Frontal cortex (tissue), 4 donors: ENCODE data around the gene CFAP299. TPM values are rescaled to one million over a fixed set of nuclear protein-coding genes. Genes with fewer than 3 reads are reported as not detected.
"Not testable (repeated sequence)": the region's sequence is repeated elsewhere in the genome, so short reads cannot be mapped to it uniquely, and the experiment has no call there.

Experiments used
- DNase-seq, 2 donors: peaks; one replicate each; pipeline ENCODE4 v3.0.0; 2012; ENCODE audit warnings: low spot score in 2 of 2
- FAIRE-seq: peaks from 2 replicates; lab custom pipeline; 2012; peaks lifted over from hg19 to GRCh38; lab: Jason Lieb, UNC
- total RNA-seq: library from RNA; depleted of rRNA; stranded (reverse); fragments of >200 nt; gene quantifications from one replicate; pipeline ENCODE4 v1.2.3, GENCODE V29; 2014
- donor health status: control.
- donor health status: control.
- donor health status: control.

The CFAP299 gene
- total RNA-seq, 1 donor from 2014 or later = 1.2 TPM

DNA sequence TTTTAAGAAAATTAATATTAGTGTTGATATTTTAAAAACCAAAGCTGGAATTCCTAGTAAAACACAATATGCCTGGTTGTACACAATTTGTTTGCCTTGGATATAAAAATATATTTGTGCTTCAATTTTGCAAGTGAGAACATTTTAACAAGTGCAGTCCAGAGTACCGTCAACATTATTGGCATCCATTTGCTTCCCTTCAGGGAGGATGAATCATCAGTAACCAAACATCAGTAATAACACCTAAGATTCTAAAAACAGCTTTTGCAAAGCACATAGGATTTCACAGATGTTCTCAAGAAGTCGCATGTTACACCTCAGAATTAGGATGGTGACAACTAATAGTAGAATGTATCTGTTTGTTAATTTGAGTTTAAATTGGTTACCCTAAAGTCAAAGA is 432.4 kb downstream of the CFAP299 start:
- DNase-seq (no peak), FAIRE-seq (no peak)

DNA sequence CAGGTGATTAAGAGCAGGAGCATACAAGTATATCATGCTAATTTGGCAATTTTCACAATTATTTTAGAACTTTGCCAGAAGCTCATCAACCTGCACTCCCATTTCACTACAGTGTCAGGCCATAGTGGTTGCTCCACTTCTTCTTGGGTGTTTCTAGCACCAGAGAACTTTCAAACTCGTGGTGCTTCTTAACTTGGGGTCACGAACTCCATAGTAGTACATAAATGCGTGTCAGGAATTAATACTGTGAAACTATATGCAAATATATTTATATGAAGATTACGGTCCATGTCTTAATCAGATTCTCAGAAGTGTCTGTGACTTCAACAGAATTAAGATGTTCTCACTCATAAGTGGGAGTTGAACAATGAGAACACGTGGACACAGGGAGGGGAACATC is 440.6 kb downstream of the CFAP299 start:
- FAIRE-seq (no peak), DNase-seq (no peak)

DNA sequence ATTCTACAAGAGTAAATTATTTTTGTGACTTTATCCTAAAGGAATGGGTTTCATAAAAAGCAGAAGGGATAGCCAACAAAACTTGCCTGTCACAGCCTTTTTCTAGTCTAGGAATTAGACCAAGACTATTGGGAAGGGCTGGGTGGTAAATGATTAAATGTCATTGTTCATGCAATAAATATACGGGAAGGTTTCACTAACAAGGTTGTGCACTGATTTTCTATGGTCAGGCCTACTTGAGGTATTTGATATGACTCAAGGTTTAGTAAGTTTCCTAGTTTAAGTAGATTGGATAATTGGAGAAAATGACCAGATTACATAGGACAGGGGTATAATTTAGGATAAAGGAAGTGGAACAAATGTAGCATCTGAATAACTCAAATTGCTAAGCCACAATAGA is 445.9 kb downstream of the CFAP299 start:
- FAIRE-seq (no peak), DNase-seq (no peak)

DNA sequence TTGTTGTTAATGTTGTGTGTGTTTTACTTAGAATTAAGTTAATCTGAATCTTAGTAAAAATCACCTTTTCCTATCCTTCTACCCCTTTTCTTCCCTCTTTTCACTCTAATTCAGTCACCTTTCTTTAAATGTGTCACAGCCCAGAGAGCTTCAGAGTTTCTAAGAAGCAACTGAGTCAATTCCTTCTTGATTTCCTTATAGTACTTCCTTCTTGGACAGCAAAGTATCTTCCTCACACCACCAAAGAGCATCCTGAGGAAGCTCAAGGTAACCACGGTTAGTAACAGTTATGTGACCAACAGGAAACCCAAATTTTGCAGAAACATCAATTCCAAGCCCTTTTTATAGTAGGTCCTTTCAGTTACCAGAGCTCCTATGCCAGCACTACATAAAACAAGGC is 451.8 kb downstream of the CFAP299 start:
- DNase-seq (no peak), FAIRE-seq (no peak)

DNA sequence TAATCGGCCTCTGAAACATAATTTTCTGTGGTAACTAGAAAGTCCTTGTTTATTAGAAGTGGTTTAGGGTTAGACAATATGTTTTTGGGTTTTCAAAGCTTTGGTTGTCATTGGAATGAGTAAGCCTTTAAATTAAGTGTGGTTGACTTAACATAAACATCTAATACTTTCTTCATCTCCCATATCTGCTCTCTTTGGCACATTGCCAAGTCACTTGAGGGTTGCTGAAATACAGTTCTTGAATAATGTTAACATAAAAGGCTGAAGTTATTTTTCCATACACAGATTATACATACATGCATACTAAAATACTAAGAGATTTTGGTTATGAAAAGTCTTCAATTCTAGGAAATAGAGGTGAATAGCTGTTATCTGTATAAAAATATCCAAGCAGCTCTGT is 453.3 kb downstream of the CFAP299 start:
- no peak for DNase-seq
- FAIRE-seq = no peak

DNA sequence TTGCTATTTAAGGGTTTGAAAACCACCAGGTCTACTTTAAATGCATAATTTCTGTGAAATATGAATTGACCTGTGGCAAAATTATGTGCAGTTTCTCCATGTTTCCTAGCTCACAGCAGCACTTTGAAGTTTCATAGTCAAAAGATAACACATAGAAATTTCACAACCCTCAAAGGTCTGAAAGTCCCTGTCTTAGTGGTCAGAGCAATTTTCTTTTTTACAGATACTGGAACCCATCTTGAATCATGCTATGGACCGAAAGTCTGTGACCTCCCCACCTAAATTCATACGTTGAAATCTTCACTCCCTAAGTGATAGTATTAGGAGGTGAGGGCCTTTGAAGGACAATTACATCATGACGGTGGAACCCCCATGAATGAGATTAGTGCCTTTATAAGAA is 454.6 kb downstream of the CFAP299 start:
- no peak for FAIRE-seq
- no peak for DNase-seq

DNA sequence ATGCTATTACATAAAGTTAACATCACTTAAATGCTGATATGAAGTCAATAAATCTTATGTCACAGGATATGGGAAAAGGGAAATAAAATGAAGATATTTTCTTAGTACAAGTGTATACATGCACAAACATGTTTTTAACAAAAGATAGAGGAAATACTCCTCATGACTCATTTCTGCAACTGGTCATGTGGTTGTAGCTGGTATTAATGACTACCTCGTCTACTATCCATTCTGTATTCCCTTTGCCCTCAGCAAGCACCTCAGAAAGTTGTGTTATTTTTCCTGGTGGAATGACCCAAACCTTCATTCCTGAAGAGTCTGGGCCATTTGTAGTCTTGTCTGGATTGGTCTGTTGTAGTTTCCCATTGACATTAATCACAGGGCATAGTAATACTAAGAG is 458.1 kb downstream of the CFAP299 start:
- not testable (repeated sequence) for DNase-seq, FAIRE-seq

DNA sequence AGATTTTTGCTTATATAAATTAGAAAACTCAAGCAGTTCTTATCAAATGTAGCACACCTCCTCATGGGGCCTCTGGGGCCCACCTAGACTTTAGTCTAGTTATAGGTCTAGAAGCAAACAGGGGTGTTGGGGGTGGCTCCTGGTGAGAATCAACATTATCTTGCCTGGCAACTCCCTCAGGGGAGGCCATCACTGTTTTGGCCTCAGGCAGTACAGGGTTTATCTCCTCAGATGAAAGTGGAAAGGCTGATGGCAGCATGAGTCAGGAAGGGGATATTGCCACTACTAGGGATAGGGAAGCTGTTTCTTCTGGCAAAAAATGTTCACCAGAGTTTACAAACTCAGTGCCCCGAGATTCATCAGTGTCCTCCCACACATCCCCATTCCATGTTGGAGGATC is 462.6 kb downstream of the CFAP299 start:
- DNase-seq (no peak), FAIRE-seq (no peak)

DNA sequence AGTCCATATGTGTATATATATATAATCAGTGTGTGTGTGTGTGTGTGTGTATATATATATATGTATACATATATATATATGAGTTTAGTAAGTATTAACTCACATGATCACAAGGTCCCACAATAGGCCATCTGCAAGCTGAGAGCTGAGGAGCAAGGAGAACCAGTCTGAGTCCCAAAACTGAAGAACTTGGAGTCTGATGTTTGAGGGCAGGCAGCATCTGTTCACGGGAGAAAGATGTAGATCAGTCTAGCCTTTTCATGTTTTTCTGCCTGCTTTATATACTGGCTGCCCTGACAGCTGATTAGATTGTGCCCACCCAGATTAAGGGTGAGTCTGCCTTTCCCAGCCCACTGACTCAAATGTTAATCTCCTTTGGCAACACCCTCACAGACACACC is 465.2 kb downstream of the CFAP299 start:
- DNase-seq, FAIRE-seq: not testable (repeated sequence)

DNA sequence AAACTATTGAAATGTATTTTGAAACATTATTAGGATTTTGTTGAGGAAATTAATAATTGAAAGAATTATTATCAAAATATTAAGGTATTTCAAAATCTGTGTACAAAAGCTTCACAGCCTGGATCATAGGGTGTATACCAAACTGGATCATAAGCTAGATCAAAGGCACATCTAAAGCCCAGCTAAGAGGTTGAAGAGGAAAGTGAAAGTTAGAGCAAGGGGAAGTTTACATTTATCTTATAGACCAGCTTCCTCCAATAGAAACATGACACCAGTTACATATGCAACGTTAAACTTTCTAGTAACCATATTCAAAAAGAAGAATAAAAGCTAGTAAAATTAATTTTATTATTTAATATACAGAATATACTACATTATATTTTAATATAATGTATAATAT is 467.8 kb downstream of the CFAP299 start:
- no peak for DNase-seq
- no peak for FAIRE-seq

DNA sequence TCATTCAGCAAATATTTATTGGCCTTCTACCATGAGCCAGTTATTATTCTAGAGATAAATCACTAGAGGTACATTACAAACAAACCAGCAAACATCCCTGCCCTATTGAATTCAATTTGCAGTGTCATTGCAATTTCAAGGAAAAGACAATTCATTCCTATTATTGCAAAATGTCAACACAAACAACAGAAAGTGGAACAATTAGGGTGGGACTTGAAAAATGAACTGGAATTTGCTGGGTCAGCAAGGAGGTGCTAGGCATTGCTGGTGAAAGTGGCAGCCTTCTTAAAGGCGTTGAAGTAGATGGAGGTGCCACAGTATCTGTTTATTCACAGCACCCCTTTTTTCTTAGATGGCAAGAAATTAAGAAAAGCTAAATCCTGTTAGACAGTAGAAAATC is 470.9 kb downstream of the CFAP299 start:
- no peak for DNase-seq
- FAIRE-seq = no peak

DNA sequence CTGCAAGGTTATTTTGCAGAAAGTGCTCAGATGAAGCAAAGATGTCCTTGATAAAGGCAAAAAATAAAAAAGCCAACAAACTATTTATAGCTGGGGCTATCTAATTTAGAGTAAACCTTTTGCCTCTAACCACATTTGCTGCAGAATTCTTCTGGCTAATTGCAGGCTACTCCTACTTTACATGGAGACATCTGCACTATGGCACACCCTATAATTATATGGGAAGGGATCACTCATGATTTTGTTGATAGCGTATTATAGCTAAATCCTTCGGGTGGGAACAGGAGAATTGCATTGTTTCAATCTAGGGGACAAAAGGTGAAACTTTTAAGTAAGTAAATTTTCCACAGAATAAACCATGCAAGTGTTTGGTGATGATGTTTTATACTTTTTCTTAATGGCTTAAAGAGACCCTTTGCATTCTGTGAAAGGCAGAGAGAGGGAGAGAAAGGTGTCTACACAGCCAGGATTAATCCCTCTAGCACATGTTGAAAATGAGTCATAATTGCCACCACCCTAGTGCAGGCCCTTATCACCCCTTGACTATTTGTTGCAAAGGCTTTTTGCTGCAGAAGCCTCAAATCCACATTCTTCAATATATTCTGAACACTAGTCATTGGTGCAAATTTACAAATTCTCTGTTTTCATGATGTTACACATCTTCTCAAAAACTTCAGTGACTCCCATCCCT is 473.7 kb downstream of the CFAP299 start:
- FAIRE-seq = no peak
- DNase-seq = no peak

DNA sequence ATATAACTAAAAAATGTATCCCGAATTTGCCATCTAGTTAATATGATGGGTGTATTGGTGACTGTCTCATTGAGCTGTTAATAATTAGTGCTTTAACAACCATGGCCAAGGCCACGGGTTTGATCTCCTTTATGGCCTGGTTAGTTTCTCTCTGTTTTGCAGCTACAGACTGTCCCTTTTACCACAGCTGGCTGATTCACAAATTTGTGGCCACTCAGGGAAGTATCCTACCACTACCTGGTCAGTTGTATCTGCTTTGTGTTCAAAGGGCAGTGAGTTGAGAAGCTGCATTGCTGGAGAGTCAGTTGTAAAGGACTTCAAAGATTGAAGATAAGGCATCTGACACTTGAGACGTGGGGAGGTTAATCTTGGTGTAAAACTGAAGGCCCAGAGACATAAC is 475.9 kb downstream of the CFAP299 start:
- FAIRE-seq = no peak
- no peak for DNase-seq

DNA sequence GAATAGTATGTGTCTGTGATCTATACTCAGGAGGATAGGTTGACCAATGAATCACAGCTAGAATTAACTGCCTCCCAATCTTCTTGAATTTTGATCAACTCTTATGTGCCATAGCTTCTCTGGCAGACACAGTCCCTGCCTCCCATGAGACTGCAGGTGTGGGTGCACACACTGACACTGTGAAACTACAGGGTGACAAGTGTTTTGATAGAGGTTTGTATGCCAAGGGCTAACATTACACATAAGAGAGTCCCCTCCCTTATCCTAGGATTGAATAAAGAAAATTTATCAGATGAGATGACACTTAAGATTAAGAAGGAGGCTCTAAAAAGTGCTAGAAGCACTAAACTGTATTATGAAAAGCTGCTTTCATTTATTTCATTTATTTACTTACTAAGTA is 476.6 kb downstream of the CFAP299 start:
- no peak for FAIRE-seq
- DNase-seq = no peak

DNA sequence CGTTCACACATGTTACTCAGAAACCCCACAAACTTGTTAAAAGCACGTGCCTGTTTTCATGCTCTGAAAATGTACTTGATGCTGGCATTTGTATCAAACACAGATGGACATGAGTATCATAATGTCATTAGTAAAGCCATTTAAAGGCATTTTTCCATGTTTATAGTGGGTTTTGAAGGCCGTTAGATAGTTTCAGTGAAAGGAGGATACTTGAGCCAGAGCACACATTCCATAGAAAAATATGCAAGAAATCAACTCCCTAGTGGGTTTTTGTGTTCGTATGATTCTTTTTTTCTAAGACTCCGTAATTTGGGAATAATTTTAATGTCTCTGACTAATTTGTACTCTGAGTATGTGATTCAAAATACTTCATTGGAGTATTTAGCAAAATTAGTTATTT is 478.7 kb downstream of the CFAP299 start:
- FAIRE-seq = no peak
- DNase-seq = no peak

DNA sequence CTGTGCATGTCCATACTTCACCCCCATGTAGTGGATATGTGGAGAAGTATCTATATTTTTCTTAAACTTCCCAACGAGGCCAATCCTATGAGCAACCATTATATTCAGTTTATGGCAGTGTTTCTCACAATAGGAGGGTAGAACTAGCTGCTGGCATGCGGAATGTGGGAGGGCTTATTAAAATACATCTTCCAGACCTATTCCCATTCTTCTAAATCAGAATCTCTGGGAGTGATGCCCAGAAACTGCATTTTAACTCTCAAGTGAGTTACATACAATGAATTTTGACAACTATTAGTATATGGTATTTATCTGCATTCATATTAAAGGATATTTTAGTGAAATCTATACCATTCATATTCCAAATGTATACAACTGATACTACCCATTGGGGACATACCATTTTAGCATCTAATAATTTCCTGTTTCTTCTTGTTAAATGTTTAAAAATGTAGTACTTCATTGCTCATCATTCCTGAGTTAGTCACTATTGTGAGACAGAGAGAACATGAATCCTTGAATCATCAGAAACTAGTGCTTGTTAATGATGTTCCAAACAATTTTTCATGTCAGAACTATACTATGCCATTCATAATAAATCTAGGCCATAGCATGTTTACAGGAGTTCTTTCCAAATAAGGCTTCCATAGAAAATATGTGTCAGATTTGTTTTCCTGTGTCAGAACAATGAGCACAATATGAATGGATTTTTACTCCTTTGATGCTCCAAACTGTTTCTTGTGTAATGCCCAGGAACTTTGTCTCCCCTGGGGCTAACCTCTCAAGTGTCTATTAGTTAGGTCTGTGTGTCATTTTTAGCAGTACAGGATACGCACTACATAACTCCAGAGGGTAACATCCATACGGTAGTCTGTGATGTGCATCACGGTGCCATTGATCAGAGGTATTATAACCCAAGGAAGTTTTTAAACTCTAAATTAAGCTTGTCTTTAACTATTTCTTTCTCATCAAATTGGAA is 496.1 kb downstream of the CFAP299 start:
- DNase-seq (no peak), FAIRE-seq (no peak)

DNA sequence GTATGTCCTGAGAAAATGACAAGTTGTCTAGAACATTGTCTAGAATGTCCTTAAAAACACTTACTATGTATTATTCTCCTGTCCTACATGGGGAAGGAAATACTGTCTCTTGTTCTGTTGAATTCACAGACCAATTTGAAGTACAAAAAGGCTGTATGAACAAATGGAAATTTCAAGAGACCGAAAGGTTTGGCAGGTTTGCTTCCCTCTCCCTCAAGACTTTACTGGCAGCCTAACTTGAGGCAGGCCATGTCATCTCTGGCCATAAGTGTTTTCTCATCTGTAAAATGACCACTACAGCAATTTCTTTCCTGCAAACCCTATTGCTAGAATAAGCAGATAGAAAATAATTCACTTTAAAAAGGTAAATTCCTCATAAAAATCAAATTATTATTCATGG is 503.8 kb downstream of the CFAP299 start:
- FAIRE-seq (no peak), DNase-seq (no peak)

DNA sequence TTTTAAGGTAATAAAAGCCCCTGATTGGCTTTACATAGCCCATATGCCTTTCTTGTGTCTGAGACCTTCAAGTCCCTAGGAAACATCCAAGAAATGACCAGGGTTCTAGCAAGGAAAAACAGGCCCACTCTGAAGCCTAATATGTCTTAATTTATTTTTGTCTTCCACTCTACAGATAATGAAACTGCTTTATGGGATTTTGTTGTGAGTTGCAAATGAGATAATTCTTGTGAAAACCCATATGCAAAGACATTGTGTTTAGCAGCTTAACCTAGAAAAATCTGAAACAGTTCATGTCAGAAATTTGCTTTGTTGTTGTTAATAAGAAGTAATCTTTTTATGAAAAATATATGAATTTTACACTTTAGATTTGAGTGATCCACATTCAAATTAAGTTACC is 504.3 kb downstream of the CFAP299 start:
- no peak for DNase-seq

DNA sequence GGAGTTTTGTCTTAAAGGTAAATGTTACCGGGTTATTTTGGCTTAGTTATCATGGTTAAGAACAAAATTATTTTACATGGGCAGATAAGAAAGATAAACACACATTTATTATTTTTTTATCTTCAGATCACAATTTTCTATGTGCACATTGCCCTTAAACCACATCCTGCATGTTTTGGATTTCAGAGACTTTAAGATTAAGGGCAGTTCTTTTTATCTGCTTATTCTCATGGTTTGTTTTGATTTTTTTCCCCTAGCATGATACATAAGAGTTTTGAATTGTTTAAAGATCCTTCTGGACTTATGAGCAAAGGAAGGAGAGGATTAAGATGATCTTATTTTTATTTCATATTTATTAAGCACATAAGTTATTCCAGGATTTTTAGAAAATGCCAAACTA is 504.9 kb downstream of the CFAP299 start:
- FAIRE-seq (no peak), DNase-seq (no peak)

More for the DNA sequence above, 504.3 kb downstream of the CFAP299 start:
- no peak for FAIRE-seq

DNA sequence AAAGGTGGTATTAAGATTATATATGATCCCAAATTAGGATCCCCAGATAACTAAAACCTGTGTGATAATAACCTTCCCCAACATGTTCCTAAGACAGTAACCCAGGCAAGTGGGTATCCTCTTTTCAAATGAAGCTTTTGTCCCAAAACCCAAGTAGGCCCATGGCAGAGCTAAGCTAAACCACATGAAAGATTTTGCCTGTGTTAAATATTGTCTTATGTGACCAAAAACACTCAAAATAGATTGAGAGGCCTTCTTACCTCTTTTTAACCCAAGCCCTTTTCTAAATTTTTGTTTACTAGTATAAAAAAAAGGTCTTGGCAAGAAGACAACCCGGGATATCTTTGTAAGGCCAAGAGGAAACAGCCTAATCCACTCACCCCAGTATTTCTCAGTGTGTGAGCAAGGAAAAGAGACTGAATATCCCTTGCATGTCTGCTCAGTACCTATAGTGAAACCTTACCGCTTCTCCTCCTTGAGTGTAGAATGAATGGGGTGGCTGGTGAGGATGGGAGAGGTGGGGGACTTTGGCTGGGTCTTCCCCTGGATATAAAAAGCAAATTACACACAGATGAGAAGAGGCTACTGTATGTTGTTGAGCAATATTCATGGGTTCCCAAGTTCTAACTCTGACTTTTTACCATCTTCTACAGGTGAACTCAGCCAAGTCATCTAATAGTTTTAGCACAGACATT is 506.2 kb downstream of the CFAP299 start:
- no peak for DNase-seq
- no peak for FAIRE-seq

DNA sequence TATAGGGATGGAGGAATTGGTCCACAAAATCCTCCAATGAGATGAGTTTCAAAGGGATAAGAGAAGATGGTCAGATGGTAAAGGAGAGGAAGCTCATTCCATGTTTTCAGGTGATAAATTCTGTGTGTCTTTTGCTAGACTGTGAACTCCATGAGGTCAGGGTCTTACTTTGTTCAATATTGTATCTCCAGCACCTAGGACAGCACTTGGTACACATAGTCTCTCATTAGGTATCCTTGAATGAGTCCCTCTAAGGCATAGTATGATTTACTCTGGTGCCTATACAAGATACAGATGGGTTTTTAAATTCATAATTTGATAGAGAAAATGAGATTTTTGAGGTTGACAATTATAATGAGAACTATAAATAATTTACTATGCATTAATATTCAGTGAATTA is 510.7 kb downstream of the CFAP299 start:
- FAIRE-seq (no peak), DNase-seq (no peak)
